ENCODE measurements around the gene KRTAP5-6.
"Not testable (repeated sequence)": the region's sequence is repeated elsewhere in the genome, so short reads cannot be mapped to it uniquely, and the experiment has no call there.

Gene KRTAP5-6

DNA sequence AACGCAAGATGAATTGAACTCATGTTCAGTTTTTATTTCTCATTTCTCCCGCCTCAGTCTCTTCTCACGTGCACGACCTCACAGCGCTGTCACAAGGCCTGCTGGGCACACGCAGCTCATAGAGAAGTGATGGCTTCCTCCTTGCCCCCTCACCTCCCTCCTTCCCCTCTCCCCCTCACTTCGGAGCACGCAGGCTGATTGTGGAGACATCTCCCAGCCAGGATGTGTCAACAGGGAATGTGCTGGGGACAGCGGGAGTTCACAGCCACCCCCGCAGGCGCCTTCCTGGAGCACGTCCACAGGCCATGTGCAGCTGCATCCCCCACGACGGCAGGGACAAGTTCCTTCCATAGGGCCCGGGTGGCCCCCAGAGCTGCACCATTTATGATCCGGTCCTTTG lies 29.1 kb upstream of the KRTAP5-6 start:
- no peaks in the 10 kb centered on the region for H4K20me1 ChIP-seq (ENCODE audit: insufficient read depth)
- H3K9ac ChIP-seq = no peak overlapping the region
- TF ChIP-seq, protein P1, sequence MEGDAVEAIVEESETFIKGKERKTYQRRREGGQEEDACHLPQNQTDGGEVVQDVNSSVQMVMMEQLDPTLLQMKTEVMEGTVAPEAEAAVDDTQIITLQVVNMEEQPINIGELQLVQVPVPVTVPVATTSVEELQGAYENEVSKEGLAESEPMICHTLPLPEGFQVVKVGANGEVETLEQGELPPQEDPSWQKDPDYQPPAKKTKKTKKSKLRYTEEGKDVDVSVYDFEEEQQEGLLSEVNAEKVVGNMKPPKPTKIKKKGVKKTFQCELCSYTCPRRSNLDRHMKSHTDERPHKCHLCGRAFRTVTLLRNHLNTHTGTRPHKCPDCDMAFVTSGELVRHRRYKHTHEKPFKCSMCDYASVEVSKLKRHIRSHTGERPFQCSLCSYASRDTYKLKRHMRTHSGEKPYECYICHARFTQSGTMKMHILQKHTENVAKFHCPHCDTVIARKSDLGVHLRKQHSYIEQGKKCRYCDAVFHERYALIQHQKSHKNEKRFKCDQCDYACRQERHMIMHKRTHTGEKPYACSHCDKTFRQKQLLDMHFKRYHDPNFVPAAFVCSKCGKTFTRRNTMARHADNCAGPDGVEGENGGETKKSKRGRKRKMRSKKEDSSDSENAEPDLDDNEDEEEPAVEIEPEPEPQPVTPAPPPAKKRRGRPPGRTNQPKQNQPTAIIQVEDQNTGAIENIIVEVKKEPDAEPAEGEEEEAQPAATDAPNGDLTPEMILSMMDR (conservative IDR thresholded peaks at IDR 0.05; ENCODE audit: low read depth, low read length) = no peak
- H3K79me2 ChIP-seq (ENCODE audit: insufficient read depth, low read depth) = no peaks in the 10 kb centered on the region
- peaks cover 44% of the 10 kb centered on the region; the same call in 1 of the 2 replicates for H3K27me3 ChIP-seq (ENCODE audit: insufficient read depth, low read depth)
- H3K4me1 ChIP-seq (ENCODE audit: low read depth, poor library complexity, severe bottlenecking) = no peaks in the 10 kb centered on the region
- no peak overlapping the region for H3K27ac ChIP-seq
- no peak overlapping the region for H3K4me3 ChIP-seq (IDR thresholded peaks at IDR 0.05; ENCODE audit: insufficient read depth, low read depth, low read length)
- H3K4me2 ChIP-seq = no peak overlapping the region
- no peaks in the 10 kb centered on the region for H3K36me3 ChIP-seq (ENCODE audit: insufficient read depth)
- H2AFZ ChIP-seq (ENCODE audit: low read depth) = no peak overlapping the region

DNA sequence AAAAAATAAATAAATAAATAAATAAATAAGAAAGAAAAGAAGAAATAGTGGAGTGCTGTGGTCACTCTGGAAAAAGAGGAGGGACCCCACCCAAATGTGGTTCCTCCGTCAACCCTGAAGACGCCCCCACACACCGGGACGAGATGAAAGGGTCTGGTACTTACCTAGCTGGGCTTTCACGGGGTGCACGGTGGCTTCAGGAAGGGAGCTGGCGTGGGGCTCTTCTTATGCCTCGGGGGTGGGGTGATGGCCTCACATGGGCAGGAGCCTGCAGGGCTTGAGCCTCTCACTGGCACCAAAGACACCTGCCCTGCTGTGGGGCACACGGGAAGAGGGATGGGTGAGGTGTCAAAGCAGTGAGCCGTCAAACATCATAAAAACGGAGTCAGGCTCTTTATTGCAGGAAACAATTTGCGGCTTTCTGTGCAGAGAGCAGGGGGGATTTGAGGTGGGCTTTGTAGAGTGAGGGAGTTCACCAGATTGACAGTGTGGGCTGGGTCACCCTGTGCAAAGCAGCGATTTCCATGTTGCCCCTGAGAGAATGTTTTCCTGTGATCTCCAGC lies 28.0 kb upstream of the KRTAP5-6 start:
- no peak overlapping the region for H3K4me3 ChIP-seq (IDR thresholded peaks at IDR 0.05; ENCODE audit: insufficient read depth, low read depth, low read length)

DNA sequence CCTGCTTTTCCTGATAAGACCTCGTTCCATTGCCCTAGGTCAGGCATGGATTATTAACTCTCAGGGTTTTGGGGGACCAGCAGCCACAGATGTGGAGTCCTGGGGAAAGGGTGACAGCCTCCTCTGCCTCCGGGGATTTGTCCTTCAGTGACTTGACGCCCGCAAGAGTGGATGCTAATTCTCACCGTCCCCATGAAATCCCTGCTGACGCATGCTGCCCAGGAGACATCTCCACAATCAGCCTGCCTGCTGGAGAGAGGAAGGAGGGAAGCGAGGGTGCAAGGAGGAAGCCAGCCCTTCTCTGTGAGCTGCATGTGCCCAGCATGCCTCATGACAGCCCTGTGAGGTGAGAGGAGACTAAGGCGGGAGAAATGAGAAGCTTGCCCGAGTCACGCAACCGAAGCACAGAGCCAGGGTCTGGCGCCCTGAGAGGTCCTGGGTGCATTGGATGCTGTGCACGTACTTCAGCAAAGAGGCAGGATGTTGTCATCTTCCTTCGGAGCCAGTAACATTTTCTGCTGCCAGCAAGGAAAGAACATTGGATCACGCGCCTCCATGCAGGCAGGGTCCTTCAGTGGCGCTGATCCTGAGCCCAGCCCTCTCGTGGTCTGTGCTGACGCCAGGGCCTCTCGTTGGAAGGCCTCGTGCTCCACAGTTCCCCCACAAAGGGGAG lies 27.3 kb upstream of the KRTAP5-6 start:
- Histone ChIP-seq H3K36me3 (ENCODE audit: insufficient read depth) (no peaks in the 10 kb centered on the region), H3K4me3 (IDR thresholded peaks at IDR 0.05; ENCODE audit: insufficient read depth, low read depth, low read length) (no peak overlapping the region), H3K27ac (no peak overlapping the region), H3K9ac (no peak overlapping the region), H3K4me1 (ENCODE audit: low read depth, poor library complexity, severe bottlenecking) (no peaks in the 10 kb centered on the region), H3K4me2 (no peak overlapping the region), H4K20me1 (ENCODE audit: insufficient read depth) (no peaks in the 10 kb centered on the region), H3K79me2 (ENCODE audit: insufficient read depth, low read depth) (no peaks in the 10 kb centered on the region), H3K27me3 (ENCODE audit: insufficient read depth, low read depth) (peaks cover 60% of the 10 kb centered on the region), H2AFZ (ENCODE audit: low read depth) (no peak overlapping the region)
- TF ChIP-seq, protein P1 (conservative IDR thresholded peaks at IDR 0.05; ENCODE audit: low read depth, low read length) = no peak

More for the DNA sequence above, 28.0 kb upstream of the KRTAP5-6 start:
- Histone ChIP-seq H3K27me3 (ENCODE audit: insufficient read depth, low read depth) (peaks cover 53% of the 10 kb centered on the region; the same call in 1 of the 2 replicates), H3K27ac (no peak overlapping the region), H3K4me2 (no peak overlapping the region), H4K20me1 (ENCODE audit: insufficient read depth) (no peaks in the 10 kb centered on the region), H3K4me1 (ENCODE audit: low read depth, poor library complexity, severe bottlenecking) (no peaks in the 10 kb centered on the region), H3K79me2 (ENCODE audit: insufficient read depth, low read depth) (no peaks in the 10 kb centered on the region), H3K9ac (no peak overlapping the region), H3K36me3 (ENCODE audit: insufficient read depth) (no peaks in the 10 kb centered on the region), H2AFZ (ENCODE audit: low read depth) (no peak overlapping the region)
- TF ChIP-seq, protein P1 (conservative IDR thresholded peaks at IDR 0.05; ENCODE audit: low read depth, low read length) = no peak

DNA sequence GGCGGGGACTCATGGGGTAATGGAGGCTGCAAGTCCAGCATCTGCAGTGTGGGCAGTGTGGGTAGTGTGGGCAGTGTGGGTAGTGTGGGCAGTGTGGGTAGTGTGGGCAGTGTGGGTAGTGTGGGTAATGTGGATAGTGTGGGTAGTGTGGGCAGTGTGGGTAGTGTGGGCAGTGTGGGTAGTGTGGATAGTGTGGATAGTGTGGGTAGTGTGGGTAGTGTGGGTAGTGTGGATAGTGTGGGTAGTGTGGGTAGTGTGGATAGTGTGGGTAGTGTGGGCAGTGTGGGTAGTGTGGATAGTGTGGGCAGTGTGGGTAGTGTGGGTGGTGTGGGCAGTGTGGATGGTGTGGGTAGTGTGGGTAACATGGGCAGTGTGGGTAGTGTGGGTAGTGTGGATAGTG lies 26.5 kb upstream of the KRTAP5-6 start:
- H4K20me1 ChIP-seq (ENCODE audit: insufficient read depth); H3K27ac ChIP-seq; H2AFZ ChIP-seq (ENCODE audit: low read depth); H3K4me3 ChIP-seq (IDR thresholded peaks at IDR 0.05; ENCODE audit: insufficient read depth, low read depth, low read length); H3K36me3 ChIP-seq (ENCODE audit: insufficient read depth); H3K79me2 ChIP-seq (ENCODE audit: insufficient read depth, low read depth); H3K4me2 ChIP-seq; H3K9ac ChIP-seq; H3K4me1 ChIP-seq (ENCODE audit: low read depth, poor library complexity, severe bottlenecking): not testable (repeated sequence)
- H3K27me3 ChIP-seq (ENCODE audit: insufficient read depth, low read depth) = peaks cover 68% of the 10 kb centered on the region

DNA sequence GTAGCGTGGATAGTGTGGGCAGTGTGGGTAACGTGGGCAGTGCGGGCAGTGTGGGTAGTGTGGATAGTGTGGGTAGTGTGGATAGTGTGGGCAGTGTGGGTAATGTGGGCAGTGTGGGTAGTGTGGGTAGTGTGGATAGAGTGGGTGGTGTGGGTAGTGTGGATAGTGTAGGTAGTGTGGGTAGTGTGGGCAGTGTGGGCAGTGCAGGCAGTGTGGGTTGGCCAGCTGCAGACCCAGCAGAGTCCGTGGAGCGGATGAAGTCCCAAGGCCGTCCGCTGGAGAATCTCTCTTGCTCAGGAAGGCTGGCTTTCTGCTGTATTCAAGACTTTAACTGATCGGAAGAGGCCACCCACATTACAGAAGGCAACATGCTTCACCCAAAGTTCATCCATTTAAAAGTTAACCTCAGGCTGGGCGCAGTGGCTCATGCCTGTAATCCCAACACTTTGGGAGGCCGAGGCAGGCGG lies 26.1 kb upstream of the KRTAP5-6 start:
- TF ChIP-seq, protein P1 (conservative IDR thresholded peaks at IDR 0.05; ENCODE audit: low read depth, low read length) = no peak
- Histone ChIP-seq H3K4me3 (IDR thresholded peaks at IDR 0.05; ENCODE audit: insufficient read depth, low read depth, low read length) (no peak overlapping the region), H3K27ac (no peak overlapping the region), H3K4me2 (no peak overlapping the region), H3K9ac (no peak overlapping the region), H3K27me3 (ENCODE audit: insufficient read depth, low read depth) (peaks cover 73% of the 10 kb centered on the region), H3K4me1 (ENCODE audit: low read depth, poor library complexity, severe bottlenecking) (no peaks in the 10 kb centered on the region), H4K20me1 (ENCODE audit: insufficient read depth) (no peaks in the 10 kb centered on the region), H3K36me3 (ENCODE audit: insufficient read depth) (no peaks in the 10 kb centered on the region), H2AFZ (ENCODE audit: low read depth) (no peak overlapping the region), H3K79me2 (ENCODE audit: insufficient read depth, low read depth) (no peaks in the 10 kb centered on the region)

All from KMS-11 (cell line).